ENCODE measurements around the gene TMC2.
"Not testable (repeated sequence)": the region's sequence is repeated elsewhere in the genome, so short reads cannot be mapped to it uniquely, and the experiment has no call there.

Gene TMC2, protein sequence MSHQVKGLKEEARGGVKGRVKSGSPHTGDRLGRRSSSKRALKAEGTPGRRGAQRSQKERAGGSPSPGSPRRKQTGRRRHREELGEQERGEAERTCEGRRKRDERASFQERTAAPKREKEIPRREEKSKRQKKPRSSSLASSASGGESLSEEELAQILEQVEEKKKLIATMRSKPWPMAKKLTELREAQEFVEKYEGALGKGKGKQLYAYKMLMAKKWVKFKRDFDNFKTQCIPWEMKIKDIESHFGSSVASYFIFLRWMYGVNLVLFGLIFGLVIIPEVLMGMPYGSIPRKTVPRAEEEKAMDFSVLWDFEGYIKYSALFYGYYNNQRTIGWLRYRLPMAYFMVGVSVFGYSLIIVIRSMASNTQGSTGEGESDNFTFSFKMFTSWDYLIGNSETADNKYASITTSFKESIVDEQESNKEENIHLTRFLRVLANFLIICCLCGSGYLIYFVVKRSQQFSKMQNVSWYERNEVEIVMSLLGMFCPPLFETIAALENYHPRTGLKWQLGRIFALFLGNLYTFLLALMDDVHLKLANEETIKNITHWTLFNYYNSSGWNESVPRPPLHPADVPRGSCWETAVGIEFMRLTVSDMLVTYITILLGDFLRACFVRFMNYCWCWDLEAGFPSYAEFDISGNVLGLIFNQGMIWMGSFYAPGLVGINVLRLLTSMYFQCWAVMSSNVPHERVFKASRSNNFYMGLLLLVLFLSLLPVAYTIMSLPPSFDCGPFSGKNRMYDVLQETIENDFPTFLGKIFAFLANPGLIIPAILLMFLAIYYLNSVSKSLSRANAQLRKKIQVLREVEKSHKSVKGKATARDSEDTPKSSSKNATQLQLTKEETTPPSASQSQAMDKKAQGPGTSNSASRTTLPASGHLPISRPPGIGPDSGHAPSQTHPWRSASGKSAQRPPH

DNA sequence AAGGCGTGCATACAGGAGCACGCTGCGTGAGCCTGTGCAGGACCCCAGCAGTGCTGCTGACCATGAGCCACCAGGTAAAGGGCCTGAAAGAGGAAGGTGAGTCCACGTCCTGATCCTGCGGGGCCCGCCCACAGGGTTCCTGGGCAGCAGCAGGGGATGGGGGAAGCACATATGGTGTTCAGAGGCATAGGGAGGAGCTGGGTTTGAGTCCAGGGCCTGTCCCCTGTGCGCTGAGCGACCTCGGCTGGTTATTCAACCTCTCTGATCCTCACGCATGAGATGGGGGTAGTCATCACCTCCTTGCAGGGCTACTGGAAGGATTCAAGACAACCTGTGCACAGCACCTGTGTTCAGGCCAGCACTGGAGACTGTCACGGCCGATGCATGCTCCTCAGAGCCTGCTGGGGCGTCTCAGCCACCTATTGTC is at the start of gene TMC2:
TSS of gene TMC2 (plus strand) at position 14 of the 427 bp plus-strand sequence. CDS start at position 63, 49 bp downstream.
- Histone ChIP-seq H3K9me3 (ENCODE audit: control insufficient read depth, low read length) (no peaks in the 10 kb centered on the region), H3K27me3 (ENCODE audit: control insufficient read depth, insufficient read depth, low read length) (peaks cover 30% of the 10 kb centered on the region), H3K4me1 (ENCODE audit: control insufficient read depth, insufficient read depth, low read length) (no peaks in the 10 kb centered on the region), H3K4me3 (ENCODE audit: low read length) (no peak within 1 kb of the TSS), H3K9ac (ENCODE audit: low read length) (no peak within 1 kb of the TSS), H3K36me3 (ENCODE audit: control insufficient read depth, insufficient read depth, low read length) (no peaks in the 10 kb centered on the region)

DNA sequence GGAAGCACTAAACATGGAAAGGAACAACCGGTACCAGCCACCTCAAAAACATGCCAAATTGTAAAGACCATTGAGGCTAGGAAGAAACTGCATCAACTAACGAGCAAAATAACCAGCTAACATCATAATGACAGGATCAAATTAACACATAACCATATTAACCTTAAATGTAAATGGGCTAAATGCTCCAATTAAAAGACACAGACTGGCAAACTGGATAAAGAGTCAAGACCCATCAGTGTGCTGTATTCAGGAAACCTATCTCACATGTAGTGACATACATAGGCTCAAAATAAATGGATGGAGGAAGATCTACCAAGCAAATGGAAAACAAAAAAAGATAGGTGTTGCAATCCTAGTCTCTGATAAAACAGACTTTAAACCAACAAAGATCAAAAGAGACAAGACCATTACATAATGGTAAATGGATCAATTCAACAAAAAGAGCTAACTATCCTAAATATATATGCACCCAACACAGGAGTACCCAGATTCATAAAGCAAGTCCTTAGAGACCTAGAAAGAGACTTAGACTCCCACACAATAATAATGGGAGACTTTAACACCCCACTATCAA is 33.5 kb upstream of the TMC2 start:
- not testable (repeated sequence) for H3K4me1 ChIP-seq (ENCODE audit: control insufficient read depth, insufficient read depth, low read length); H3K27me3 ChIP-seq (ENCODE audit: control insufficient read depth, insufficient read depth, low read length); H3K9me3 ChIP-seq (ENCODE audit: control insufficient read depth, low read length); H3K9ac ChIP-seq (ENCODE audit: low read length); H3K4me3 ChIP-seq (ENCODE audit: low read length); H3K36me3 ChIP-seq (ENCODE audit: control insufficient read depth, insufficient read depth, low read length)

DNA sequence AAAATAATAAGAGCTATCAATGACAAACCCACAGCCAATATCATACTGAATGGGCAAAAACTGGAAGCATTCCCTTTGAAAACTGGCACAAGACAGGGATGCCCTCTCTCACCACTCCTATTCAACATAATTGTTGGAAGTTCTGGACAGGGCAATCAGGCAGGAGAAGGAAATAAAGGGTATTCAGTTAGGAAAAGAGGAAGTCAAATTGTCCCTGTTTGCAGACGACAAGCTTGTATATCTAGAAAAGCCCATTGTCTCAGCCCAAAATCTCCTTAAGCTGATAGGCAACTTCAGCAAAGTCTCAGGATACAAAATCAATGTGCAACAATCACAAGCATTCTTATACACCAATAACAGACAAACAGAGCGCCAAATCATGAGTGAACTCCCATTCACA is 31.6 kb upstream of the TMC2 start:
- H3K9ac ChIP-seq (ENCODE audit: low read length); H3K9me3 ChIP-seq (ENCODE audit: control insufficient read depth, low read length); H3K36me3 ChIP-seq (ENCODE audit: control insufficient read depth, insufficient read depth, low read length); H3K4me1 ChIP-seq (ENCODE audit: control insufficient read depth, insufficient read depth, low read length); H3K4me3 ChIP-seq (ENCODE audit: low read length); H3K27me3 ChIP-seq (ENCODE audit: control insufficient read depth, insufficient read depth, low read length): not testable (repeated sequence)

DNA sequence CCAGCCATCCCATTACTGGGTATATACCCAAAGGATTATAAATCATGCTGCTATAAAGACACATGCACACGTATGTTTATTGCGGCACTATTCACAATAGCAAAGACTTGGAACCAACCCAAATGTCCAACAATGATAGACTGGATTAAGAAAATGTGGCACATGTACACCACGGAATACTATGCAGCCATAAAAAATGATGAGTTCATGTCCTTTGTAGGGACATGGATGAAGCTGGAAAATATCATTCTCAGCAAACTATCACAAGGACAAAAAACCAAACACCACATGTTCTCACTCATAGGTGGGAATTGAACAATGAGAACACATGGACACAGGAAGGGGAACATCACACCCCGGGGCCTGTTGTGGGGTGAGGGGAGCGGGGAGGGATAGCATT is 29.9 kb upstream of the TMC2 start:
- H3K27me3 ChIP-seq (ENCODE audit: control insufficient read depth, insufficient read depth, low read length); H3K36me3 ChIP-seq (ENCODE audit: control insufficient read depth, insufficient read depth, low read length); H3K9ac ChIP-seq (ENCODE audit: low read length); H3K4me3 ChIP-seq (ENCODE audit: low read length); H3K9me3 ChIP-seq (ENCODE audit: control insufficient read depth, low read length); H3K4me1 ChIP-seq (ENCODE audit: control insufficient read depth, insufficient read depth, low read length): not testable (repeated sequence)

DNA sequence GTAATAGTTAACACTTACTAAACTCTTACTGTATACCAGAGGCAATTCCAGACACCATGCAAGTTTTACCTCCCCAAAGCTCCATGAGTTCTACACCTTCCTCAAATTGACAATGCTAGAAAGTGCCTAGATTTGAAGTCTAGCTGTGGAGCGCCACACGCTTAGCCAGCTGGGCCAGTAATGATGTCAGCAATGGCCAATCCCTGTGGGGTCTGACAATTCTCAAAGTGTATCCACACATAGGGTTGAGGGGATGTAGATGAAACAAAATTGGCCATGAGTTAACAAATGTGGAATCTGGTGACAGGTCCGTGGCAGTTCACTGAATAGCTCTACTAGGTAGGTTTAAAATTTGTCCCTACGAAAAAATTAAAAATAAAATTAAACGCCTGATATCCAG is 28.9 kb upstream of the TMC2 start:
- Histone ChIP-seq H3K4me1 (ENCODE audit: control insufficient read depth, insufficient read depth, low read length) (peaks cover 9% of the 10 kb centered on the region), H3K9ac (ENCODE audit: low read length) (peak overlapping the region; percentile 94), H3K4me3 (ENCODE audit: low read length) (no peak overlapping the region), H3K9me3 (ENCODE audit: control insufficient read depth, low read length) (no peaks in the 10 kb centered on the region), H3K27me3 (ENCODE audit: control insufficient read depth, insufficient read depth, low read length) (no peaks in the 10 kb centered on the region), H3K36me3 (ENCODE audit: control insufficient read depth, insufficient read depth, low read length) (no peaks in the 10 kb centered on the region)

DNA sequence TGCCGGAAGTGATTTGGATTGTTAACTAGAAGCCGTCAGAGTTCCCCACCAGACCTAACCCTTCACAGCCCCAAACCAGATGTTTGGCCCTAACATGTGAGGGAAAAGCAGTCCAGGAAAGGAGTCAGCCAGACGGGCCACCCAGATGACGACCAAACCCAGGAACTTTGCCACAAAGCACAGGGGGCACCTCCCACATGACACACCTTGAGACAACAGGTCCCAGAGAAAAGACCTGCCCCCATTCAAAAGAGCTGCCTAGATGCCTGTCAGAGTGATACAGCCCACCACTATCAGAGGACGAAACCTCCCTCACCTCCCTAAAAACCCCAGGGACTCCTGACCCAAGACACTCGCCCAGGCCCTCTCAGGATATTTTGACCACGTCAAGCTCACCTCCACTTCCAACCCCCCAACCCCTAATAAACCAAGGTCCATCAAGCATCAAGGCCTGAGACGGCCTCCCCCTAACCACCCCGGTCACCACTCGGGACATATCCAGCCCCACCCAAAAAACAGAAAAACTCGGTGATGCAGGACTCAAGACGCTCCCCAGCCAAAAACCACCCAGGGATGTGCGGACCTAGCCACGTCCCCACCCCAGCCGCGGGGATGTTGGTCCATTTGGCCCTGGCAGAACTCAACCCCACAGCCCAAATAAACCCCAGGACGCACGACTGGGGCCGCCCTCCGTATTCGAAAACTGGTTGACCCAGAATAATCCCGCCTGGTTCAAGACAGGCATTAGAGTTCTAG is 28.3 kb upstream of the TMC2 start:
- Histone ChIP-seq H3K36me3 (ENCODE audit: control insufficient read depth, insufficient read depth, low read length) (no peaks in the 10 kb centered on the region), H3K9me3 (ENCODE audit: control insufficient read depth, low read length) (no peaks in the 10 kb centered on the region), H3K27me3 (ENCODE audit: control insufficient read depth, insufficient read depth, low read length) (no peaks in the 10 kb centered on the region), H3K9ac (ENCODE audit: low read length) (peak overlapping the region; percentile 94), H3K4me1 (ENCODE audit: control insufficient read depth, insufficient read depth, low read length) (peaks cover 9% of the 10 kb centered on the region), H3K4me3 (ENCODE audit: low read length) (peak overlapping the region; percentile 94)

DNA sequence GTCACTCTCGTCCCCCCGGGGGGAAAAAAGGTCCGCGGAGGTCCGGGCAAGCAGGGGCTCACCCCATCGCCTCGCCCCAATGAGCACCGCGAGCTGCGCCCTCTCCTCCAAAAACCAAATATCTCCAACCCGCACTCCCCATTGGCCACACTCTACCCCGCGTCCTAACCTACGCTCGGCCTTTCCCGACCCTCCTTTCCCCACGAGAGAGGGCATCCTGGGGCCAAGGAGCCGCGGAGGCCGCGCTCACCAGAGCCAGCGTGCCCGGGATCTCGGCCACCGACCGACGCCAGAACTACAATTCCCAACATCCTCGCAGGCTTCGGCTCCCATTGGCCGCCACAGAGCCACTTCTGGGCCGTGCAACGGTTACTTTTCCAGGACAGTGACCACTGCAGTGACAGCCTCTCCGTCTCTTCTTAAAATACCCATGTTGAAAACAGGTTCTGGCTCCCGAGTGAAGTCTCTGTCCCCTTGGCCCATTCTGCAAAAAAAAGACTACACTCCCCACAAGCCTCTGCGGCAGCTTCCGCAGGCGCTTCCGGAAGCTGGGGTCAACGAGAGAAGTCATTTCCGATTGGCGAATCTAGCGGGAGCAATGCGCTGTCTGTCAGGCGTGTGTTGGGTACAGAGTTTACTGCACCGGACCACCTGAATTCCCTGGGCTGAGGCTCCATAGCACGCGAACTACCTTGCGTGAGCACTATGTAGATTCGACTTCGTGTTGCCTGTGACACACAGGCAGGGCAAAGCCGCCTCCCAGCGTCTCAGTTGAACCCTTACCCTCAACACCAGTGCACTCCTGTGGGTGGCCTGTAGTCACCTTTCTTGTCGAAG is 27.5 kb upstream of the TMC2 start, which contains the start of gene ZNF343:
TSS of gene ZNF343 (minus strand) at position 285 of the 837 bp plus-strand sequence. CDS start 15,020 bp downstream, outside the sequence.
- peaks cover 9% of the 10 kb centered on the region for H3K4me1 ChIP-seq (ENCODE audit: control insufficient read depth, insufficient read depth, low read length)
- no peaks in the 10 kb centered on the region for H3K36me3 ChIP-seq (ENCODE audit: control insufficient read depth, insufficient read depth, low read length)
- peak within 1 kb of the TSS; percentile 94 for H3K9ac ChIP-seq (ENCODE audit: low read length)
- H3K27me3 ChIP-seq (ENCODE audit: control insufficient read depth, insufficient read depth, low read length), result no peaks in the 10 kb centered on the region
- peak within 1 kb of the TSS; percentile 94 for H3K4me3 ChIP-seq (ENCODE audit: low read length)
- H3K9me3 ChIP-seq (ENCODE audit: control insufficient read depth, low read length), result no peaks in the 10 kb centered on the region

DNA sequence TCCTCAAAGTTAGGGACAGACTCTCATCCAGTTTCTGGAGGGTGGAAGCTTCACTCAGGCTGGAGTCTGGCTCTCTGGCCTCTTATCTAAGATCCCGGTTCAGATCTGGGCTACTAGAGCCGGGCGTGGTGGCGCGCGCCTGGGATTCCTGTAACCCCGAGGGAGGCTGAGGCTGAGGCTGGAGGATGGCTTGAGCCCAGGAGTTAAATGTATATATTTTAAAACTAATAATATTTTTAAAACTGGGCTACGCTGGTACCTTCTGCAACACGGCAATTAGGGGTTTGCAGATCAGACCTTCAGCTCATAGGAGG is 26.9 kb upstream of the TMC2 start:
- H3K9me3 ChIP-seq (ENCODE audit: control insufficient read depth, low read length), result no peaks in the 10 kb centered on the region
- H3K4me3 ChIP-seq (ENCODE audit: low read length), result peak overlapping the region; percentile 94
- peaks cover 9% of the 10 kb centered on the region for H3K4me1 ChIP-seq (ENCODE audit: control insufficient read depth, insufficient read depth, low read length)
- no peaks in the 10 kb centered on the region for H3K36me3 ChIP-seq (ENCODE audit: control insufficient read depth, insufficient read depth, low read length)
- H3K27me3 ChIP-seq (ENCODE audit: control insufficient read depth, insufficient read depth, low read length), result no peaks in the 10 kb centered on the region
- peak overlapping the region; percentile 94 for H3K9ac ChIP-seq (ENCODE audit: low read length)

DNA sequence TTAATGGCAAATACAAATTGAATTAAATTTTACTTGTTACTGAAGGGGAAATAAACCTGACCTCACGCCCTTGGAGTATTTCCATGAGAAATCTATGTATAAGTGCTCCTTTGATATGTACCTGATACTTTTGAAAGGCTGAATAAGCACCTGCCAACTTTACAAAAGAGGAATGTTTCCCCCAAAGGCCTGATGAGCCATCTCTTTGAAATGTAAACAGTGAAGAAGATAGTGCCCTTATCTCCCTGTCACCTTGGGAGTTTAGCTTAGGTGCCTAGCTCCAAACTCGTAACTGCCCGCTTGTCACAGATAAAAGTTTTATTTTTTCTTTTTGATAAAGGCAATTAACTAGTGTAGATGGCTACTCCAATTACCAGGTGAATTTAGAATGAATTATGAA is 26.6 kb upstream of the TMC2 start:
- Histone ChIP-seq H3K4me3 (ENCODE audit: low read length) (no peak overlapping the region), H3K9me3 (ENCODE audit: control insufficient read depth, low read length) (no peaks in the 10 kb centered on the region), H3K4me1 (ENCODE audit: control insufficient read depth, insufficient read depth, low read length) (peaks cover 9% of the 10 kb centered on the region), H3K36me3 (ENCODE audit: control insufficient read depth, insufficient read depth, low read length) (no peaks in the 10 kb centered on the region), H3K9ac (ENCODE audit: low read length) (no peak overlapping the region), H3K27me3 (ENCODE audit: control insufficient read depth, insufficient read depth, low read length) (no peaks in the 10 kb centered on the region)

DNA sequence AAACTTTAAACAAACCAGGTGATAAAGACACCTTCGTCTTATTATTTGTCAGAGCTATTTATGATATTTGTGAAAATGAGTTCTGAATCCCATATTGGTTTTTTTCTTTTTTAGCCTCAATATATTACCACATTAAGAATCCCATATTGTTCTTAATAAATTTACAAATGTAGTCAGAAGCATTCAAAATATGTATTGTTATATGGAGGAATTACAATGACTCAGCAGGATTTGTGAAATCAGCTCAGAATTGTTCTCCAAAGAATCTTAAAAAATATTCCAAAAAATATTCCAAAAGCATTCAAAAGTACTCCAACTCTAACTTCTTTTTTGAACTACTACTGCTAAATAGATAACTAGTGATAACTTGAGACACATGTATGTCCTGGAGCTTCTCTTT is 21.2 kb upstream of the TMC2 start:
- no peaks in the 10 kb centered on the region for H3K27me3 ChIP-seq (ENCODE audit: control insufficient read depth, insufficient read depth, low read length)
- H3K36me3 ChIP-seq (ENCODE audit: control insufficient read depth, insufficient read depth, low read length), result no peaks in the 10 kb centered on the region
- no peaks in the 10 kb centered on the region for H3K4me1 ChIP-seq (ENCODE audit: control insufficient read depth, insufficient read depth, low read length)
- H3K9ac ChIP-seq (ENCODE audit: low read length), result no peak overlapping the region
- no peaks in the 10 kb centered on the region for H3K9me3 ChIP-seq (ENCODE audit: control insufficient read depth, low read length)
- H3K4me3 ChIP-seq (ENCODE audit: low read length), result no peak overlapping the region

DNA sequence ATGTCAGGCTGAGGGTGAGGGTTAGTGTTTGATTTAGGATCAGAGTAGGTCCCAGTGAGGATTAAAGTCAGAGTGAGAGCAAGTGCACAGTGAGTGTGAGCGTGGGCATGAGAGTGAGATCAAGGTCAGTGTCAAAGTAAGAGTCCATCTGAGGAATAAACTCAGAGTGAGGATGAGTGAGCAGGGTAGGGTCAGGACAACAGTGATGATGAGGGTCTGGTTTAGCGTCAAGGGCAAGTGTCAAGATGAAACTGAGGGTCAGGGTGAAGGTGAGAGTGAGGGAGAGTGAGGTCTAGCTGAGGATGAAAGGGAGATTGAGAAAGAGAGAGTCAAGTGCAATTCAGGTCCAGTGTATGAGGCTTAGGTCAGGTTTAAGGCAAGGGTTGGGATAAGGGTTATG is 20.0 kb upstream of the TMC2 start:
- no peak overlapping the region for H3K4me3 ChIP-seq (ENCODE audit: low read length)
- H3K9me3 ChIP-seq (ENCODE audit: control insufficient read depth, low read length), result no peaks in the 10 kb centered on the region
- no peaks in the 10 kb centered on the region for H3K27me3 ChIP-seq (ENCODE audit: control insufficient read depth, insufficient read depth, low read length)
- no peak overlapping the region for H3K9ac ChIP-seq (ENCODE audit: low read length)
- H3K4me1 ChIP-seq (ENCODE audit: control insufficient read depth, insufficient read depth, low read length), result peaks cover under 1% of the 10 kb centered on the region
- no peaks in the 10 kb centered on the region for H3K36me3 ChIP-seq (ENCODE audit: control insufficient read depth, insufficient read depth, low read length)

Data from mucosa of stomach (tissue), 1 donor.